Right ventricle myocardium superior (tissue), 1 donor: ENCODE results near the gene LIFR. TPM values are rescaled to one million over a fixed set of nuclear protein-coding genes. Genes with fewer than 3 reads are reported as not detected.

Source experiments
- ATAC-seq: fragments of 200-7000 bp; cut with Tn5 transposase; one replicate; pipeline ENCODE4 v1.9.1; 2020; ENCODE audit warnings: mild to moderate bottlenecking; ENCODE audit not compliant: poor library complexity
- DNase-seq: peaks from one replicate; pipeline ENCODE4 v3.0.0-alpha.2; 2020
- intact Hi-C: fragments of 100-400 bp; cut with DNase I; formaldehyde crosslinking; loops from one replicate; pipeline ENCODE4 v1.11.2; 2022
- total RNA-seq: library from RNA; stranded (reverse); fragmentation: NEBNext Ultra II Directional; extraction: Animal tissue kit (Norgen Biotek cat#: 25700); gene quantifications from one replicate; pipeline ENCODE4 v1.2.1, GENCODE V29; 2021
- donor health status: DM: no; HTN: yes; CAD: no; lungs with severe emphysema.

The LIFR gene
- total RNA-seq, 1 donor from 2014 or later: 53.2 TPM

DNA sequence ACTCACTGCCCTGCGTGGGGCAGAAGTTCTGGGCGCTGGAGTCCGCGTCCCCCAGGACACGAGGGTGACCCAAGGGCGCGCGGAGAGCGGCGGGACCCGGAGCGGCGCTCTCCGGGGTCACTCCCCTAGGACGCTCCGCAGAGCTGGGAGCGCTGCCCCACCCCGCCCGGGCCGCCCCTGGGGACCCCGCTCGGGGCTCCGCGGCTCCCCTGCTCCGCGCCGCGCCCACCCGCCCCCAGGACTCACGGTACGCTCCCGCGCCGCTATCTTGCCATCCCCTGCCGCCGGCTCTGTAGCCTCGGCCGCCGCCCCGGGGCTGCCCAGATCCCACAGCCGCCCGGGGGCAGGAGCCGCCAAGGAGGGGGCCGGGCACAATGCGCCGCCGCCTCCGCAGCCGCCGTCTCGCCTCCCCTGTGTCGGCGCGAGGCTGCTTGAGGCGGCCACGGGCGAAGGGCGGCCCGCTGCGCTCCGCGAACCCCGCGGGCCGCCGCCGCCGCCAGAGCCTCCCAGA lies 303 bp downstream of the LIFR start:
- intact Hi-C loops: loop anchor here (5.0 to 10.0 kb wide), 2 partner anchors 111 to 249 kb away; no protein-coding TSS in a partner anchor
- DNase-seq (no peak), ATAC-seq (peak; percentile 61)

GRCh38 chr5:38555354-38556087 lies 925 bp downstream of the LIFR start:
- no peak for ATAC-seq
- intact Hi-C loops: loop anchor here (5.0 to 10.0 kb wide), 2 partner anchors 112 to 249 kb away; no protein-coding TSS in a partner anchor

GRCh38 chr5:38554861-38555260 lies 1.6 kb downstream of the LIFR start:
- intact Hi-C loops: loop anchor here (5.0 to 10.0 kb wide), 2 partner anchors 112 to 250 kb away; no protein-coding TSS in a partner anchor
- no peak for ATAC-seq
- no peak for DNase-seq

More at GRCh38 chr5:38555354-38556087, 925 bp downstream of the LIFR start:
- DNase-seq: no peak

GRCh38 chr5:38554403-38554802 lies 2.0 kb downstream of the LIFR start:
- no peak for ATAC-seq
- intact Hi-C loops: loop anchor here (10.0 kb wide), 1 partner anchor 250 kb away; no protein-coding TSS in a partner anchor
- DNase-seq: no peak

DNA sequence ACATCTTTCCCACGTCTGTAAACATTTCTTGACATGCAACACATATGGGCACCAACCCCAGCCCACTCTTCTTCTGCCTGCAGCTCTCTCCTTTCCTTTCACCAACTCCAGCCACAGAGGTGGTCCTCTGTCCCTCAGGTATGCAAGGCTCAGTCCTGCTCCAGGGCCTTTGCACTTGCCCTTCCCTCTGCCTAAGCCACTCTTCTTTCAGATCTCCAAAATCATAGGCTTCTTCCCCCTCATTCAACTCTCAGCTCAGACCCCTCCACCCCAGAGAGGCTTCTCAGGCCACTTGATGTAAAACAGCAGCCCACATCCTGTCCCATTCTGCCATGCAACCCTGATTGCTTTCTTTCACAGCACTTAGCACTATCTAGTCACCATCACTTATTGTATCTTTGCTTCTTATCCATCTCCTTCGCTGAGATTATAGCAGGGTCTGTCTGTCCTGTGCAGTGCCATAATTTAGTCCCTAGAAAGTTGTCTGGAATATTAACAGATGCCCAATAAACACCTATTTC lies 3.4 kb downstream of the LIFR start:
- ATAC-seq (no peak), DNase-seq (no peak)
- intact Hi-C loops: loop anchor here (10.0 kb wide), 1 partner anchor 252 kb away; no protein-coding TSS in a partner anchor

DNA sequence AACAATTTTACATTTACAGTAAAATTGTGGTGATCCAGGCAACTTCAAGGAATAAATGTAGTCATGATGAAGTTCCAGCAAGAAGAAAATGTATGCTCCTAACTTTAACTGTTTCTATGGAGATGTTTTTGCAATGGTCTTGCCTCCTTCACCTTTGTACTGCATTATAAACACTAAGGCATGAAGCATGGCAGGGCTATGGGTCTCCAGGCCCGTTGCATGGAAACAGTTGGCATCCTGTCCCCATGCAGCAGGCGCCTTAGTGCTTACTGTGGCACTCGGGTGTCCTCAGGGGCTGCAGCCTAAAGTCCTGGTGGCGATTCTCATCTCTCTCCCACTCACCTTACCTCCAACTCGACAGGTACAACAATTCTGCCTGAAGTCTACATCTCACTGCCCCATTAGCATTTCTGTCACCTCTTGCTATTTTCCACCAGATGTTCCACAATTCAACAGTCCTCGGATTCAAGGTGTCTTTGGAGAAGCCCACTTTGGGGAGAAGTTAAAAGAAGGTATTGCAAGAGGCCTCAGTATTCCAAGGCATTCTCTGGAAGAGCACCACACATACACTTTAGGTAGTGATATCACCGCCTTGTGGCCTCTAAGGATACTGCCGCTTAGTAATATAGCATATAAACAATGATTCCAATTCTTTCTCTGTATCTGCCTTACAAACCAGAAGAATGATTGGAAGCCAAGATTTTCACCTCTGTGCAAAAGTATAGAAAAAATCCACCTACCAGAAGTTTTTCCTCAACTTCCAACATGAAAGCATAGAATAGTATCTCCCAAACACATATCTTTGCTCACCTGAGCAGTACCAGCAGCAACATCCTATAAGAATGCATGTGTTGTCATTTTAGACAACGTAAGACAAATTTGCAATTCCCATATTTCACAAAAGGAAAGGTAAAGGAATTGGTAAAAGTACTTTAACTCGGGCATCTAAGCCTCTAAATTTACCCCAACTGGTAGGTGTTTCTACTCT lies 5.1 kb downstream of the LIFR start:
- ATAC-seq (peak; percentile 38), DNase-seq (no peak)
- intact Hi-C loops: loop anchor here (10.0 kb wide), 1 partner anchor 253 kb away; no protein-coding TSS in a partner anchor

- ATAC-seq (peak; percentile 61), DNase-seq (no peak)
- intact Hi-C loops: no loop called here
Observed at GRCh38 chr5:38548064-38548759, 8.2 kb downstream of the LIFR start.

GRCh38 chr5:38547257-38547656 lies 9.2 kb downstream of the LIFR start:
- intact Hi-C loops: no loop called here
- DNase-seq (no peak), ATAC-seq (no peak)

DNA sequence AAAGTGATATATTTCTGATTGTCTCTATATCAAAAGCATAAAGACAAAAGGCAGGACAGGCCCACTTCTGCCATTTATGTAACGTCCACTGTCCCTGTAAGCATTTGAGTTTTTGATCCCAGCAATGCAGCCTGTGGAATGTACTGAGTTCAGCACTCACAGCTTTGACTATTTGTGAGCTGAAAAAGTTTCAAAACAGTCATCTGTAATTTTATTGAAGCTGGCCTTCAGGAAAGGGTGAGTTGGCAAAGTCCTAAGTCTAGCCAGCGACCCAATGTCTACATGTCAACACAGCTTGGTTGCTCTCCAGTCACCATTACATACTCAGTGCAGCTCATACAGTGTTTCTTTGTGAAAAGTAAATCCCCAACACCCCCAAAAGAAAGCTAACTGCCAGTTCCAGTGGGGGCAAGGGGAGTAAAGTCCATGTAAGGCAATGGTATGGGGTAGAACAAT lies 9.7 kb downstream of the LIFR start:
- DNase-seq: no peak
- ATAC-seq: peak; percentile 24
- intact Hi-C loops: no loop called here

DNA sequence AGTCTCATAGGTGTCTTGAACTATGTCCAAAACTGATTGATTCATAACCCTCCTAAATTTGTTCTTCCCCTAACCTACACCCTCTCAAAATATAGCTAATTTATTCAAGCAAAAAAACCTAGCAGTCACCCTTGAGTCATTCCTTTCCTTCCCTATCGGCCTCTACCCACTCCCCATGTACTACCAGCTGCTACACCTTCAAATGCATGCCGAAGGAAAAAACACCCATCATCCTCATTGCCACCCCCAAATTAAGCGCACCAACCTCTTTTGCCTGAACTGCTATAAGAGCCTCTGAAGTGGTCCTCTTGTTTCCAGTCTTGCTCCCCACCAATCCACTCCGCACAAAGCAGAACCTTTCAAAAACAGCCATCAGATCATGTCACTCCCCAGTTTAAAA lies 12.6 kb downstream of the LIFR start:
- ATAC-seq (no peak), DNase-seq (no peak)
- intact Hi-C loops: no loop called here

DNA sequence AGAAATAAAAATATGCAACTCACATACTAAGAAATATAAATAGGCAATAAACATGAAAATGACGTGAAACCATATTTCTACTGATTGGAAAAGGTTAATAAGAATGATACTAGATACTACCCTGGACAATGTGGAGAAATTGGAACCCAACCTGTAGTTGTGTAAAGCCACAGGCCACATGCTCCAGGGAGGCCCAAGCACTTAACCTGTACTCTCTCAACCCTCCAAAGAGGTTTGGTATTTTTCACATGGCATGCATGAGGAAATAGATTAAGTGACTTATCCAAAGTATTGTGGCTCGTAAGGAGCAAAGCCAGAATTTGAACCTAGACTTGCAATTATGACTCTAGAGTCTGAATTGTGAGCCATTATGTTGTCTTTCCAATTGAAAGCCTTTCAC lies 13.4 kb downstream of the LIFR start:
- intact Hi-C loops: no loop called here
- ATAC-seq: no peak

DNA sequence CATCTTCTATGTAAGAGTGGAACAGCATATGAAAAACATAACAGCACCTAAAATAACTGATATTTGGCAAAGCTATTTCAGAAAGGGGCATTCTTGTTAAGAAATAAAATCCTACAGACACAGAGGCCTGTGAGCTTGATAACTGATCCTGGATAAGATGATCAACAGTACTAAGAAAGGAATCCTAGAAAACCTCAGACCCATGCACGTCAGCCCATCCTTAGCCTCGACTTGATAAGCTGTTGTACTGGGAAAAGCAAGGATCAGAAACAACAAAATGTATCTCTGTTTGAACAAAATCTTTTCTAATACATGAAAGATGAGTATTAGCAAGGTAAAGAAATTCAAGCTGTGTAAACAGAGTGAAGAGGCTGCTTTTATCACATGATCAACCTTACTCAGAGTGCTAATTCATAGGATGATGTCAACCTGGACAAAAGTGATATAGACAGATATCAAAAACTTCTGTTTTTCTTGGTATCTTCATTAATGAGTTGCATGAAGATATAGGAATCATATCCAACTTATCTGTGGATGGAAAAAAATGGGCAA lies 15.2 kb downstream of the LIFR start:
- ATAC-seq (no peak), DNase-seq (no peak)
- intact Hi-C loops: no loop called here

More for the DNA sequence above, 13.4 kb downstream of the LIFR start:
- DNase-seq: no peak

- ATAC-seq: peak; percentile 93
- intact Hi-C loops: no loop called here
- peak; percentile 77 for DNase-seq
Observed at GRCh38 chr5:38540314-38540713, 16.1 kb downstream of the LIFR start.

GRCh38 chr5:38538161-38538560 lies 18.3 kb downstream of the LIFR start:
- no peak for ATAC-seq
- intact Hi-C loops: no loop called here

GRCh38 chr5:38537505-38537904 lies 18.9 kb downstream of the LIFR start:
- DNase-seq (no peak), ATAC-seq (no peak)
- intact Hi-C loops: no loop called here

More at GRCh38 chr5:38538161-38538560, 18.3 kb downstream of the LIFR start:
- DNase-seq: no peak

- intact Hi-C loops: no loop called here
- ATAC-seq (no peak), DNase-seq (no peak)
Observed at GRCh38 chr5:38536968-38537367, 19.5 kb downstream of the LIFR start.

DNA sequence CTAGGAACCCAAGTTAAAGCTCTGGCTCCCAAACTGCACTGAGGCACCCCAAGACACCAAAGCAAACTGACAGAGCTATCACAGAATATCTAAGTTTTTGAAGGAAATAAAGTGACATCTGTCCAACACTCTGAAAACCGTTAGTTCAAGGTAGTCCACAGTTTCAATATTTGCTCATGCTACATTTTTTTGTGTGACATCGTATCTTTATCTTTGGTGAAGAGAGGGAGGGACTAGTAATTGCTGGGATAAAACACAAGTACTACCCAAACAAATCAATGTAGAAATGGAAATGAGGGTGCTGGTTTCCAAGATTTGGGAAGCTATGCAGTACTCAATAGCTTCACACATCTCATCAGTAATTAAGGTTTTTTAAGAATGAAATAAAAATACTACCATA lies 20.6 kb downstream of the LIFR start:
- DNase-seq (no peak), ATAC-seq (no peak)
- intact Hi-C loops: no loop called here

GRCh38 chr5:38535248-38535750 lies 21.1 kb downstream of the LIFR start:
- ATAC-seq (no peak), DNase-seq (no peak)
- intact Hi-C loops: no loop called here
